ENCODE measurements around the gene VPS37C.

- TF ChIP-seq POLR2A (IDR thresholded peaks at IDR 0.05; ENCODE audit: low read depth, low read length) = no peak
- TF ChIP-seq TAF1 (IDR thresholded peaks at IDR 0.05; ENCODE audit: borderline replicate concordance, low read depth, low read length) = no peak
These were observed 79.0 kb downstream of the VPS37C start for GRCh38 chr11:61082062-61082870.
